ENCODE results near the gene TMEM72. TPM values are rescaled to one million over a fixed set of nuclear protein-coding genes. Genes with fewer than 3 reads are reported as not detected.

Gene TMEM72
- total RNA-seq, 1 experiment from 2014 or later: not detected

- Histone ChIP-seq H3K56ac (ENCODE audit: insufficient read length, low read depth, low read length) (no peak overlapping the region), H2BK20ac (ENCODE audit: low read depth, low read length, poor library complexity, severe bottlenecking) (no peak overlapping the region), H3K23ac (ENCODE audit: insufficient read length, low read depth, low read length) (no peak overlapping the region), H3K27ac (ENCODE audit: insufficient read length, low read depth, low read length) (no peak overlapping the region), H2AFZ (ENCODE audit: low read length) (no peak overlapping the region), H3K4ac (ENCODE audit: low read depth, low read length) (no peak overlapping the region), H3K27me3 (ENCODE audit: insufficient read depth, low read length) (no peaks in the 10 kb centered on the region), H3K4me2 (ENCODE audit: insufficient read depth, insufficient read length, low read length) (no peak overlapping the region), H2BK12ac (ENCODE audit: insufficient read length, low read depth, low read length) (no peak overlapping the region), H3K18ac (ENCODE audit: insufficient read length, low read depth, low read length) (no peak overlapping the region), H3K4me1 (ENCODE audit: insufficient read depth, low read length) (peaks cover 4% of the 10 kb centered on the region; the same call in 1 of the 2 replicates), H3K9ac (ENCODE audit: extremely low read depth, insufficient read length, low read length) (no peak overlapping the region), H2BK120ac (ENCODE audit: low read depth, low read length, poor library complexity, severe bottlenecking) (no peak overlapping the region), H2BK5ac (ENCODE audit: insufficient read length, low read length) (no peak overlapping the region), H3T11ph (ENCODE audit: low read length) (no peak overlapping the region), H3K79me1 (ENCODE audit: insufficient read depth, low read depth, low read length, poor library complexity, severe bottlenecking) (no peaks in the 10 kb centered on the region), H3K14ac (ENCODE audit: insufficient read depth, low read length) (no peak overlapping the region), H4K20me1 (ENCODE audit: control insufficient read depth, insufficient read depth, insufficient read length) (no peaks in the 10 kb centered on the region), H3K9me3 (ENCODE audit: control insufficient read depth, low read depth, low read length) (no peaks in the 10 kb centered on the region), H3K23me2 (ENCODE audit: insufficient read length, low read depth, low read length, poor library complexity, severe bottlenecking) (no peaks in the 10 kb centered on the region), H4K5ac (ENCODE audit: insufficient read length, low read depth, low read length) (no peak overlapping the region), H4K91ac (ENCODE audit: insufficient read length, low read depth, low read length) (no peak overlapping the region), H3K79me2 (ENCODE audit: insufficient read depth, low read length) (no peaks in the 10 kb centered on the region), H2AK5ac (ENCODE audit: insufficient read length, low read length) (no peak overlapping the region), H2BK15ac (ENCODE audit: low read depth, low read length) (no peak overlapping the region), H4K8ac (replicated peaks; ENCODE audit: insufficient read length, low read depth, low read length) (no peak overlapping the region)
- peaks cover 14 to 15% of the 10 kb centered on the region in 2 experiments for H3K9me3 Mint-ChIP-seq
- no peak for TF ChIP-seq CTCF (conservative IDR thresholded peaks at IDR 0.05)
- no peak for DNase-seq
- H3K36me3 Mint-ChIP-seq (ENCODE audit: insufficient read depth in 1 of 3, low read depth in 3 of 3): peaks cover 3 to 9% (median 4%) of the 10 kb centered on the region in 3 experiments; a peak in 3 of 7 replicates
- H3K27ac Mint-ChIP-seq: no peak overlapping the region
- peaks cover 20 to 26% of the 10 kb centered on the region in 2 experiments for H3K4me1 Mint-ChIP-seq
- no peaks in the 10 kb centered on the region; the same call in none of the 2 replicates for H3K27me3 Mint-ChIP-seq (ENCODE audit: low read depth)
- no peak overlapping the region for H3K4me3 Mint-ChIP-seq
- no CpG with 5 or more reads among the region's 4 CpGs for WGBS (ENCODE audit: extremely low coverage, insufficient read length, low lambda C conversion rate)
Observed at GRCh38 chr10:44898665-44899064, 12.5 kb upstream of the TMEM72 start.

All from H9 (cell line).